HepG2 (cell line): Measurements from ENCODE around the gene CX3CR1. TPM values are rescaled to one million over a fixed set of nuclear protein-coding genes. Genes with fewer than 3 reads are reported as not detected.

ENCODE experiments used
- ATAC-seq: fragments of 200-7000 bp; cut with Tn5 transposase; 3 replicates; pipeline ENCODE4 v1.9.1; 2020; ENCODE audit warnings: mild to moderate bottlenecking, moderate library complexity
- BruUV-seq: library from RNA; stranded (reverse); fragments of 400-500 nt; replicated peaks from 2 replicates; lab custom pipeline; 2021; lab: Mats Ljungman, UMichigan
- CTCF ChIA-PET: fragments of 300-600 bp; formaldehyde crosslinking; extraction: SDS; loops from one replicate; lab custom pipeline; 2021; ENCODE audit warnings: low total read pairs, inconsistent platforms, low intra/inter-chr PET ratio; lab: Yijun Ruan, JAX
- POLR2A ChIA-PET: fragments of 350-600 bp; sonication (Branson Sonifier 250); formaldehyde crosslinking; loops from one replicate; lab custom pipeline; 2020; ENCODE audit warnings: antibody characterized with exemption, inconsistent platforms; lab: Yijun Ruan, JAX
- DNase-seq: peaks from one replicate; pipeline ENCODE4 v3.0.0-alpha.2; 2015; ENCODE audit warnings: low spot score
- FAIRE-seq: peaks from 3 replicates; lab custom pipeline; 2011; peaks lifted over from hg19 to GRCh38; lab: Jason Lieb, UNC
- H2AFZ ChIP-seq: one replicate; pipeline ENCODE4 v1.6.1; 2011; ENCODE audit warnings: low read length, inconsistent platforms
- H3K27ac ChIP-seq: fragments of 300-600 bp; 3 replicates; pipeline ENCODE4 v1.8.0; 2011; ENCODE audit warnings: mixed run types, mild to moderate bottlenecking, mixed read lengths, low read length, inconsistent platforms; ENCODE audit not compliant: insufficient read depth; ENCODE audit errors: extremely low read length
- H3K27me3 ChIP-seq, 2 experiments: fragments of 200-600 bp in 1 of 2; 2 replicates in 1 of 2; 3 replicates in 1 of 2; pipeline versions ENCODE4 v1.6.0 to v1.8.0; 2011; ENCODE audit warnings: low read length in 2 of 2, mild to moderate bottlenecking in 2 of 2, moderate library complexity in 2 of 2, inconsistent platforms in 1 of 2; ENCODE audit not compliant: insufficient read depth in 2 of 2, control insufficient read depth in 1 of 2
- H3K36me3 ChIP-seq, 2 experiments: fragments of 200-600 bp in 1 of 2; replicated peaks in 1 of 2; 2 replicates in 1 of 2; 3 replicates in 1 of 2; pipeline versions ENCODE4 v1.5.1 to v1.8.0; 2011; ENCODE audit warnings: low read length in 2 of 2, inconsistent platforms in 1 of 2; ENCODE audit not compliant: insufficient read depth in 2 of 2, control insufficient read depth in 1 of 2
- H3K4me1 ChIP-seq: 2 replicates; pipeline ENCODE4 v1.5.1; 2012; ENCODE audit warnings: low read length, inconsistent platforms; ENCODE audit not compliant: insufficient read depth
- H3K4me2 ChIP-seq: 2 replicates; pipeline ENCODE4 v1.6.0; 2011; ENCODE audit warnings: low read depth, low read length, inconsistent platforms
- H3K4me3 ChIP-seq, 3 experiments: fragments of 200-600 bp in 1 of 3; sonication (generic), shearing (Covaris generic) in 1 of 3; replicated peaks in 1 of 3; 2 replicates each; pipeline ENCODE4 v1.5.1; 2011 to 2016; ENCODE audit warnings: low read length in 3 of 3, inconsistent platforms in 2 of 3, low read depth in 2 of 3, mild to moderate bottlenecking in 2 of 3, control low read depth in 1 of 3, mixed read lengths in 1 of 3; ENCODE audit not compliant: insufficient read depth in 1 of 3
- H3K79me2 ChIP-seq: one replicate; pipeline ENCODE4 v1.6.1; 2011; ENCODE audit warnings: low read length, inconsistent platforms; ENCODE audit not compliant: insufficient read depth
- H3K9ac ChIP-seq: 2 replicates; pipeline ENCODE4 v1.6.0; 2011; ENCODE audit warnings: mild to moderate bottlenecking, low read depth, low read length, inconsistent platforms; ENCODE audit not compliant: insufficient read depth
- H3K9me3 ChIP-seq: 2 replicates; pipeline ENCODE4 v1.5.1; 2012; ENCODE audit warnings: mild to moderate bottlenecking, low read length
- H4K20me1 ChIP-seq: 2 replicates; pipeline ENCODE4 v1.6.0; 2011; ENCODE audit warnings: inconsistent platforms, mild to moderate bottlenecking, low read length, moderate library complexity; ENCODE audit not compliant: insufficient read depth
- BRD4 ChIP-seq: sonication (generic); formaldehyde crosslinking; IDR thresholded peaks from 2 replicates; pipeline ENCODE4 v1.4.0; 2020; ENCODE audit warnings: missing genetic modification reagents
- E2F2 ChIP-seq: sonication (generic); formaldehyde crosslinking; IDR thresholded peaks from 2 replicates; pipeline ENCODE4 v1.4.0; 2020; ENCODE audit warnings: missing genetic modification reagents, borderline replicate concordance
- IKZF5 ChIP-seq: IDR thresholded peaks from 2 replicates; pipeline ENCODE4 v1.6.1; 2018; ENCODE audit warnings: missing genetic modification reagents, mild to moderate bottlenecking, missing compliant biosample characterization
- KMT2B ChIP-seq: IDR thresholded peaks from 2 replicates; pipeline ENCODE4 v1.6.1; 2016; ENCODE audit warnings: missing genetic modification reagents, missing compliant biosample characterization
- MTF2 ChIP-seq: sonication (generic); formaldehyde crosslinking; IDR thresholded peaks from 2 replicates; pipeline ENCODE4 v1.5.0; 2020; ENCODE audit warnings: missing genetic modification reagents, borderline replicate concordance
- RAD21 ChIP-seq: fragments of 450-650 bp; formaldehyde crosslinking; IDR thresholded peaks from 2 replicates; pipeline ENCODE4 v1.5.0; 2020; ENCODE audit warnings: mild to moderate bottlenecking
- RNF219 ChIP-seq: sonication (generic); formaldehyde crosslinking; IDR thresholded peaks from 2 replicates; pipeline ENCODE4 v1.5.0; 2020; ENCODE audit warnings: mild to moderate bottlenecking, missing genetic modification reagents
- SMAD9 ChIP-seq: sonication (generic); formaldehyde crosslinking; IDR thresholded peaks from 2 replicates; pipeline ENCODE4 v1.5.1; 2020; ENCODE audit warnings: mild to moderate bottlenecking, missing genetic modification reagents
- SP140L ChIP-seq: sonication (generic); formaldehyde crosslinking; IDR thresholded peaks from 2 replicates; pipeline ENCODE4 v1.4.0; 2020; ENCODE audit warnings: missing genetic modification reagents, borderline replicate concordance
- TARDBP ChIP-seq: sonication (generic); formaldehyde crosslinking; IDR thresholded peaks from 2 replicates; pipeline ENCODE4 v1.8.0; 2022; ENCODE audit warnings: mild to moderate bottlenecking, missing genetic modification reagents
- TEF ChIP-seq: sonication (generic); formaldehyde crosslinking; IDR thresholded peaks from 2 replicates; pipeline ENCODE4 v1.5.0; 2020; ENCODE audit warnings: missing genetic modification reagents
- THAP9 ChIP-seq: sonication (generic); formaldehyde crosslinking; IDR thresholded peaks from 2 replicates; pipeline ENCODE4; 2020; ENCODE audit warnings: missing genetic modification reagents, mild to moderate bottlenecking, borderline replicate concordance
- ZBTB39 ChIP-seq: sonication (generic); formaldehyde crosslinking; IDR thresholded peaks from 2 replicates; pipeline ENCODE4 v1.5.0; 2020; ENCODE audit warnings: missing genetic modification reagents
- ZNF251 ChIP-seq: sonication (generic); formaldehyde crosslinking; IDR thresholded peaks from 2 replicates; pipeline ENCODE4 v1.9.0; 2021; ENCODE audit warnings: mild to moderate bottlenecking, missing genetic modification reagents
- WGBS: methylation state at CpG from one replicate; pipeline ENCODE4 v1.1.6; 2017; ENCODE audit warnings: low lambda C conversion rate; 5-methylcytosine and 5-hydroxymethylcytosine counted together
- in situ Hi-C: cut with HindIII; loops from 2 replicates; pipeline ENCODE4 v1.10.0; 2017; ENCODE audit warnings: low pct_unique_long_range_greater_than_20kb; ENCODE audit not compliant: extremely low pct_ligation_motif_present
- intact Hi-C: fragments of 100-400 bp; cut with micrococcal nuclease; formaldehyde crosslinking; loops from one replicate; pipeline ENCODE4 v1.10.0; 2022; ENCODE audit not compliant: unreplicated experiment
- polyA plus RNA-seq, 8 experiments: library from polyadenylated mRNA; depleted of rRNA in 3 of 8; stranded (reverse) in 7 of 8; unstranded in 1 of 8; fragments of >200 nt; fragmentation: Illumina TruSeq in 4 of 8; extraction: Trizol in 4 of 8; gene quantifications; 2 replicates each; pipeline versions ENCODE4 v1.2.1 to v1.2.3, GENCODE V29; 2011 to 2016; ENCODE audit warnings: low read depth in 4 of 8, missing spikeins in 1 of 8, mixed read lengths in 1 of 8; ENCODE audit not compliant: insufficient read depth in 1 of 8
- total RNA-seq, 5 experiments: library from RNA; depleted of rRNA; stranded (reverse); fragments of >200 nt; fragmentation: Illumina TruSeq; extraction: Trizol; gene quantifications; 2 replicates each; pipeline ENCODE4 v1.2.3, GENCODE V29; 2016; ENCODE audit warnings: low read depth in 1 of 5

Gene CX3CR1
- total and polyA plus RNA-seq, 2 of the 13 experiments (the other 11 are each of a cell fraction or from before 2014, with no cell fraction given), result not detected

- CTCF ChIA-PET, result no interaction called here
- ATAC-seq (no peak), DNase-seq (no peak), FAIRE-seq (no peak)
- H3K4me3 ChIP-seq, result no peak overlapping the region
- peaks cover 0 to 17% of the 10 kb centered on the region in 2 experiments; a peak in 2 of 5 replicates for H3K27me3 ChIP-seq
- H3K4me1 ChIP-seq, result no peaks in the 10 kb centered on the region
- no peaks in the 10 kb centered on the region for H3K36me3 ChIP-seq
- WGBS, result 11% methylated on average over 5 of the region's 6 CpGs
- H4K20me1 ChIP-seq, result no peaks in the 10 kb centered on the region
- no peak overlapping the region for H3K27ac ChIP-seq
- no peak overlapping the region for H3K4me2 ChIP-seq
- H2AFZ ChIP-seq, result no peak overlapping the region
- H3K9ac ChIP-seq, result no peak overlapping the region
- no peaks in the 10 kb centered on the region for H3K79me2 ChIP-seq
- intact Hi-C loops (no loop called here), in situ Hi-C loops (no loop called here)
- no TSS peak for BruUV-seq
- POLR2A ChIA-PET, result no interaction called here
- no peaks in the 10 kb centered on the region for H3K9me3 ChIP-seq
- TF ChIP-seq ZNF251 (CRISPR knock-in tag) (no peak), E2F2 (CRISPR knock-in tag) (no peak), ZBTB39 (CRISPR knock-in tag) (no peak), IKZF5 (CRISPR knock-in tag) (no peak), KMT2B (CRISPR knock-in tag) (no peak), MTF2 (CRISPR knock-in tag) (no peak), TEF (CRISPR knock-in tag) (no peak), THAP9 (CRISPR knock-in tag) (no peak), SP140L (no peak), TARDBP (CRISPR knock-in tag) (no peak), SMAD9 (CRISPR knock-in tag) (no peak), RAD21 (CRISPR knock-in tag) (no peak), RNF219 (CRISPR knock-in tag) (no peak), BRD4 (no peak)
These were observed 8.4 kb downstream of the CX3CR1 start for GRCh38 chr3:39271363-39271914.
